DMS79 (cell line): Measurements from ENCODE around the gene ANO6.

Source experiments
- DNase-seq: peaks from one replicate; lab custom pipeline; 2025; lab: John Stamatoyannopoulos, UW

ANO6 gene

GRCh38 chr12:45279931-45280830 is 64.3 kb downstream of the ANO6 start:
- DNase-seq, result no peak

GRCh38 chr12:45281994-45282393 is 66.1 kb downstream of the ANO6 start:
- no peak for DNase-seq

GRCh38 chr12:45282411-45282810 is 66.5 kb downstream of the ANO6 start:
- DNase-seq, result no peak

GRCh38 chr12:45284096-45284901 is 68.4 kb downstream of the ANO6 start:
- no peak for DNase-seq

GRCh38 chr12:45285717-45286116 is 69.8 kb downstream of the ANO6 start:
- DNase-seq, result no peak

GRCh38 chr12:45286621-45287020 is 70.7 kb downstream of the ANO6 start:
- DNase-seq, result no peak

- no peak for DNase-seq
These were observed 73.6 kb downstream of the ANO6 start for GRCh38 chr12:45289245-45290215.

GRCh38 chr12:45290216-45290605 is 74.3 kb downstream of the ANO6 start:
- DNase-seq, result no peak

GRCh38 chr12:45291518-45291917 is 75.6 kb downstream of the ANO6 start:
- no peak for DNase-seq

GRCh38 chr12:45292486-45293195 is 76.7 kb downstream of the ANO6 start:
- DNase-seq, result no peak

- no peak for DNase-seq
These were observed 79.0 kb downstream of the ANO6 start for GRCh38 chr12:45294906-45295305.

- no peak for DNase-seq
These were observed 80.2 kb downstream of the ANO6 start for GRCh38 chr12:45296046-45296586.

GRCh38 chr12:45298047-45298446 is 82.2 kb downstream of the ANO6 start:
- DNase-seq, result no peak

- DNase-seq, result no peak
These were observed 83.1 kb downstream of the ANO6 start for GRCh38 chr12:45298721-45299692.

- no peak for DNase-seq
These were observed 86.9 kb downstream of the ANO6 start for GRCh38 chr12:45302621-45303369.

- DNase-seq, result no peak
These were observed 88.0 kb downstream of the ANO6 start for GRCh38 chr12:45303945-45304344.

GRCh38 chr12:45304514-45305178 is 88.8 kb downstream of the ANO6 start:
- no peak for DNase-seq

GRCh38 chr12:45305907-45306306 is 90.0 kb downstream of the ANO6 start:
- no peak for DNase-seq
